DMS79 treated with DMSO at 0.1 percent for 48 hours (cell line): Measurements from ENCODE around the gene MIA3.
"Not testable (repeated sequence)": the region's sequence is repeated elsewhere in the genome, so short reads cannot be mapped to it uniquely, and the experiment has no call there.

Experiments used
- DNase-seq: peaks from one replicate; lab custom pipeline; 2025; lab: John Stamatoyannopoulos, UW

The MIA3 gene

DNA sequence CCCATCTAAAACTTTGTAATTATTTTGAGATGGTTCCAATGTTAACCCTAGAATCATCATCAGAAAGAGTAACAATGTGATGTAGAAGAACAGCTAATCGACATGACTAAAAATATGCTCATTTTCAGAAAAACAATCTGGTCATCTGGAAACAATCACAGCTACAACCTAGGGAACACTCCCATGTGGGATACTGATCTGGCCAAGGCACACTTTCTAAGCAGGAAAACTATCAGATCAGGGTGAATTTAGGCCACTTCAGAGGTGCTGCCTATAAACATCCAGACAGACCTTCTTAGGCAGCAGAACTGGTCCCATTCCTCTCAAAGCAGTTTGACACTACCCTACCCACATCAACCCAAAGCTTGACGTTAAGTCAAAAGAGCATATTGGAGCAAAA, 51.2 kb downstream of the MIA3 start:
- DNase-seq: not testable (repeated sequence)

DNA sequence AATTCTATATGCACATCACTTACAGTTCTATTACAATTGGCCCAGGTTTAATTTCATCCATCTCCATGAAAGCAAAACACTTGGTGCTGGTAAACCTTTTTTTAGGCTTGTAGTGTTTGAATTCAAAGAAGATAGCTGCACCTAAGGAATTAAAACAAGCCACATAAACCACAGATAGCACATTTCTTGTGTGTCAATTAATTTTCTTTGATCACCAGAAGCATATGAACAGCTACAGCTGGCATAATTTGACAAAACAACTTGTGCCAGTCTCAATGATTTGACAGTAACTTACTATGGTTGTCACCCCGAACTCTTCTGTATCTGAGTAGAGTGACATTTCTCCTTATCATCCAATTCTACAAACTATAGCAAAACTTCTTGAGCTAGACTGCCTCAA, 52.2 kb downstream of the MIA3 start:
- no peak for DNase-seq

DNA sequence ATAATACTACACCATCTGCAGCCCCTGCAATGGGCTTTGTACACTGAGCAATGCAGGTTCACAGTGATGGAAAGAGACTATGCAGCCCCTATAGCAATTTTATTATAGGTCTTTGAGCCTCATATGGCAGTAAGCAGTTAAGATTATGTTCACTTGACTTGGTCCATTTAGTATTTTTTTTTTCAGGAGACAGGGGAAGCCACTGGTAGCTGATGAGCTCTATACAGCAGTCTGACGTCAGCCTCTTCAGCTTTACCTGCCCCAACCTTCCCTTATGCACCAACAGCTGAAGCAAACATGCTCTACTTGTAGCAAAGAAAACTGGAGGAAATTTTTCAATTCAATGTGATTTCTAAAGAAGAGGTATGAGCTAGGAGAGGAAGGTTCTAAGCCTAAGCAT, 62.2 kb downstream of the MIA3 start:
- DNase-seq: no peak

DNA sequence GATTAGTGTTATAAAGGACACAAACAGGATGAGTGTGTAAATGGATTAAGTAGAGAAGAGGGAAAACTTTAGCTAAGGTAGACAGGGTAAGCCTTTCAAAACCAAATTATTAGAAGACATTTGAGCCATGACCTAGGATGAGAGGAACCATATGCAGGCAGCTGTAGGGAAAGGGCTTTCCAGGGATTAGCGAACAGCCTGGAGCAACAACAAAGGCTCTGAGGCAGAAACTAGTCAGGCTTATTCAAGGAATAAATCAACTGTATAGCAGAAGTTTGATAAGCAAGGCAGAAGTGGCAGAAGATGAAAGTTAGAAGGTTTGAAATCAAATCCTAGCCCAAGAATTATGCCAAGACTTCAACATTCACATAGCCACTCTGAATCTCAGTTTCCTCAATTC, 73.1 kb downstream of the MIA3 start:
- no peak for DNase-seq

DNA sequence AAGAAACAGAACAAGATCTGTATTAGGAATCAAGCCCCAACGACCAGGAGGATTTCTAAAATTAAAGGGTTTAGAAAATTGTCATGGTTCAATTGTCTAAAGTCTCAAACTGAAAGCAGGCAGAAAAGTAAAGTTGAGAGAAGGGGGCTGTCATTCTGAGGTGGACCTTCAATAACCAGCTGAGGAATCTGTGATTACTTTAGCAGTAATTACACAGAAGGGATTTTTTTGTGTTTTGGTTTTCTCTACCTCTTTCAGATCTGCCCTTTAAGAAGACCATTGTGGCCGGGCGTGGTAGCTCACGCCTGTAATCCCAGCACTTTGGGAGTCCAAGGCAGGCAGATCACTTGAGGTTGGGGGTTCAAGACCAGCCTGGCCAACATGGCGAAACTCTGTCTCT, 77.0 kb downstream of the MIA3 start:
- no peak for DNase-seq

DNA sequence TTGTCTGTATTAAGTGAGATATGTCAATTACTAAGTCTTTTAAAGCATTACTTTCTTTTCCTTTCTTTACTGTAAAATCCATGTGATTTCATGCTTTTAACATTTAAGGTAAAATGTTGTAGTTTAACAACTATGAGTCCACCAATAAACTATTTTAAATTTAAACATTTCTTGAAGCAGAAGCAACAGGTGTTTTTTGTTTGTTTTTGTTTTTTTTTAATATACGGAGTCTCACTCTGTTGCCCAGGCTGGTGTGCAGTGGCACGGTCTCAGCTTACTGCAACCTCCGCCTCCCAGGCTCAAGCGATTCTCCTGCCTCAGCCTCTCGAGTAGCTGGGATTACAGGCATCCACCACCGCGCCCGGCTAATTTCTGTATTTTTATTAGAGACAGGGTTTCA, 78.8 kb downstream of the MIA3 start:
- no peak for DNase-seq

DNA sequence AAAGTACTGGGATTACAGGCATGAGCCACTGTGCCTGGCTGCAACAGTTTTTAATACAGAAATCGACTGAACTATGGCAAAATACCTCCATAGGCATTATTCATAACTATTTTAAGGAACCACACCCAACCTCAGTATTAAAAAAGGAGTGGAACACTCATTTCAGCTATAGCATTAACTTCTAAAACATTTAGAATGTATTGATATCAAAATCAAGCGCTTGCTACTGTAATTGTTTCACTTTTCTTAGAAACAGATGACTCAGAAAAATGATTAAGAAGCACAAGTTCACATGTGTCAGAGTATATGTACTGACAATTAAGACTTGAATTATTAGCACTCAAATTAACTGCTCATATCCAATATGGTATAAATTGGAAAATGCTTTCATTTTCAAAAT, 79.3 kb downstream of the MIA3 start:
- DNase-seq: no peak

DNA sequence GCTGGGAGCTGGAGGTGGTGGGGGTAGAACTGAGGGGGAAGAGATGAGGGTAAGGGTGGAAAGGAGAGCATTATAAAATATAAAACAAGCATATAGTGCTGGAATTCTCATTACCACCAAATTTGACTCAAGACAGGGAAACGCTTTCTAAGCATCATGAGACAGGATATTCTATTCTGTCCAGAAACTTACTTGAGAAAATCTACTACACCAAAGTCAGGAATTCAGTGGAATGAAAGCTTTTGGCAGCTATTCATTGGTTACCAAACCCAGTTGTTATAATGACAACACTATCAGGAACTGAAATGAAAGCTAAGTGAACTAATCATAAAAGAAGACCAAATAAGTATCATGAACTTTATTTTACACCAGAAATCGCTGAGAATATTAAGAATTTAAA, 79.9 kb downstream of the MIA3 start:
- no peak for DNase-seq

DNA sequence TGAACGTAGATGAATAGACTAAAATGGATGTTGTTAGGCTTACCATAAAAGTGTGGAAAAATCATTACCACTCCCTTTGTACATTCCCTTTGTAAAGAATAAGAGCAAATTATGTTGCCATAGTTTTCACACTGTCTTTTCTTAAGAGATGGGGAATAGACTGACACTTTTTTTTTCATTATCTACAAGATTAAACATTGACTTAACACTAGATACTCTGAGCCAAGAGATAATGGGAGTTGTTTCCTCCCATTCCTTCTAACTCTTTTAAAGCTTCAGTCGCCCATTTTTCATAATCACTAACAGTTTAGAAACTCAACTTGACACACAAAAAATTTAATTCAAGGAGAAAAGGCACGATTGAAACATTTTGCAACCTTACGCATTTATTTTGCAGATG, 84.3 kb downstream of the MIA3 start:
- DNase-seq: no peak

DNA sequence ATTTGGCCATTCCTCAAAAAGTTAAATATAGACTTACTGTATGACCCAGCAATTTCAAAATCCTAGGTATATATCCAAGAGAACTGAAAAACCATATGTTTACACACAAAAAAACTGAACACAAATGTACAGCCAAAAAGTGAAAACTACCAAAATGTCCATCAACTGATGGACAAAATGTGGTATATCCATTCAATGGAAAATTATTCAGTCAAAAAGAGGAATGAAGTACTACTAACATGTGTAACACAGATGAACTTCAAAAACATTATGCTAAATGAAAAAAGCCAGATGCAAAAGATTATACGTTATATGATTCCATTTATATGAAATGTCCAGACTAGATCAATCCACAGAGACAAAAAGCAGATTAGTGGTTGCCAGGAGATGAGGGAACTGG, 86.4 kb downstream of the MIA3 start:
- DNase-seq: no peak

DNA sequence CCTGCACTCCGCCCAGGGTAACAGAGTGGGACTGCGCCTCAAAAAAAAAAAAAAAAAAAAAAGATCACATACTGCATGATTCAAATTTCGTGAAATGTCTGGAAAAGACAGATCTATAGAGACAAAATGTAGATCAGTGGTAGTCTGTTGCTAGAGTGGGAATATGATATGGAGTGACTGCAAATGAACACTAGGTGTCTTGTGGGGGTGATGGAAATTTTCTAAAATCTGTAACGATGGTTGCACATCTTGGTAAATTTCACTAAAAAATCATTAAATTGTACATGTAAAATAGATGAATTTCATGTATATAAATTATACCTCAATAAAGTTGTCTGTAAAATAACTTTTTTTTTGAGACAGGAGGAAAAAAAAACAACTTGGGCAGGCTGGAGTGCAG, 88.9 kb downstream of the MIA3 start:
- DNase-seq: no peak

DNA sequence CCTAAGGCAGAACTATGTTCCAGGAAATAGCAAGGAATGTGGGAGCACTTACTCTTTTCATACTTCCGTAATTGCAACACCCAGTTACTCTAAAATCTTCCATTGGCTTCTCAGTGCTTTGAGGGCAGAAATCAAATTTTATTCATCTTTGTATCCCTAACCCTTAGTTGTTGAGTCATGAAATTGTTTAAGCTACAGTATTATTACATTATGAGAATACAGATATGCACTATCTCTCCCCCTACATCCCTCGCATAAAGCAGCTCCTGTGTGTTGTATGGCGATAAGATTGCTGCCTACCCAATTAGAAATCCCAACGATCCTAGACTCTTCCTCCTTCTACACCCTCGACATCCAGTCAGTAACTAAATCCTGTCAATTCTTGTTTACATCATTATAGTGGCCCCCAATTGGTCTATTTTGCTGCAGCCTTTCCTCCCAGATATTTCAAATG, 91.8 kb downstream of the MIA3 start:
- DNase-seq: no peak

DNA sequence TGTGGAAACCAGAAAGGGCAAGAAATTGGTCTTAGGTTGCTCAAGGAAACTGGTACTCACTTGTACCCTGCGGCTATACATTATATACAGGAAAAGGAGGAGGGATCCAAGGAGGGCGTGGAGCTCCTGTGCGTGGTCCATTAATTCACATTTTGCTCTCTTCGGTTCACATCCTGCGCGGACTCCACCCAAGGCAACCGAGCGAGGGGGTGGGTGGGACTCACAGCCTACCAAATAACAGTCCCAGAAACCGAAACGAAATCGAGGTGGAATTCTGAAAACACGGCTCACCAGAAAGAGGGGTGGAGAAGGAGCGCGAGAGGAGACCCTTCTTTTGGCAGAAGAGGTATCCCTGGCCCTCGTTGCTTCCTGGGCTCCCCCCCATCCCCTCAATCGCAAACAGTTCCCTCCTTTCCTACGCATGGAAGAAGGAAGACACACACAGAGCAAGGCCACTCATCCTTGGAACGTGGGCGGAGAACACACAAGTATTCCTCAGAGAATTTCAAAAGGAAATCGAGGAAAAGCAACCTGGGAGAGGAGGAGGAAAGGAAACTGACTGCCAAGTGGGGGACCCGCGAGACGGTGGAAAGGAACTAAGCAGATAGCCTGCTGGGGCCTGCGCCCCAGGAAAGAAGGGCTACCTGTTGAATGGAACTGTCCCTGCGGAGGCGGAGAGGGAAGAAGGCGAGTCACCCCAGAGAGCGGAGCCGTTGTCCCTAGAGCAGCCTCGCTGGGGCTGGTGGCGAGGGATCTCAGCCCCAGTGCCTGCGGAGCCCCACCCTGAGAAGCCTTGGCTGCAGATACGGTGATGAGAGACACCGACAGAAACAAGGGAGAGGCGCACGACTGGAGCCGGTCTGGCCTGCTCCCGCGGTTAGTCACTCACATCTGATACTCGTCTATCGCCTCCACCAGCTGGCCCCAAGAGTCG, 93.7 kb downstream of the MIA3 start:
- peak; percentile 50 for DNase-seq

DNA sequence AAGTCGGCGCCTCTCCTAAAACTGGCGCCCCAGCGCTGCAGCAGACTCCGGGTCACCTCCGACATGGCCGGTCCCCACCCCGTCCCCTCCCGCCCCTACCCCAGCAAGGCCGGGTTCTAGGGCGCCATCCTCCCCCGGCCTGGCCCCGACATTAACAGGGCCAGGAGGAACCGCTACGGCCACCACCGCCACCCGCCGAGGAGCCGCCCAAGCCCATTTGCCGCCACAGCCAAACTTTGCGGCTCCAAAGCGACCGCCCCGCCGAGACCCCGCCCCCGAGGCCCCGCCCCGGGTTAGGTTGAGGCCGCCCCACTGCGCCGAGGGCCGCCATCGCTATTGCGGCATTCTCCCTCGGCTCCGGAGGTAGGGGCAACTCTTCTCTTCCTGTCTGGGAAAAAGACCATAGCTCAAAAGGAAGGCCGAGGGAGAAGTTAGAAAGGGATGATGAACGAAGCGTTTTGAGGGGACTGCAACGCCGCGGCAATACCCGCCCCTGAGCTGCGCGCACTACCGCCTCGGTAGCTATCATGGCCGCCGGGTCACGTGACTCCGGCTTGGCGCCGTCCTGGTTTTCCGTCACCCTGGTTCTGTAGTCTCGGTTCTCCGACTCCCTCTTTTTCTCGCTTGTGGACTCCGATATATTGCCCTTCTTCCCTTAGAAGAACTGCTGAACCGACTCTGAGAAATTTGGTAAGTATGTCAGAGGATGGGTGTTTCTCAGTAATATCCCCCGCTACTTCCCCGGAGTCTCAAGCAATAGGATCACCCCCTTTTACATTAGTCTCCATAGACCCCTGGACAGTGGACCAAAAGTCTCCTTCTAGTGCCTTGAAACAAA, 94.6 kb downstream of the MIA3 start, which contains the start of the genes AIDA and BROX:
TSS of gene AIDA (minus strand) at position 239 of the 838 bp plus-strand sequence. CDS start at position 65, 174 bp downstream.
TSS of gene BROX (plus strand) at position 312 of the 838 bp plus-strand sequence. CDS start 3,136 bp downstream, outside the sequence.
- DNase-seq: peak; percentile 95

DNA sequence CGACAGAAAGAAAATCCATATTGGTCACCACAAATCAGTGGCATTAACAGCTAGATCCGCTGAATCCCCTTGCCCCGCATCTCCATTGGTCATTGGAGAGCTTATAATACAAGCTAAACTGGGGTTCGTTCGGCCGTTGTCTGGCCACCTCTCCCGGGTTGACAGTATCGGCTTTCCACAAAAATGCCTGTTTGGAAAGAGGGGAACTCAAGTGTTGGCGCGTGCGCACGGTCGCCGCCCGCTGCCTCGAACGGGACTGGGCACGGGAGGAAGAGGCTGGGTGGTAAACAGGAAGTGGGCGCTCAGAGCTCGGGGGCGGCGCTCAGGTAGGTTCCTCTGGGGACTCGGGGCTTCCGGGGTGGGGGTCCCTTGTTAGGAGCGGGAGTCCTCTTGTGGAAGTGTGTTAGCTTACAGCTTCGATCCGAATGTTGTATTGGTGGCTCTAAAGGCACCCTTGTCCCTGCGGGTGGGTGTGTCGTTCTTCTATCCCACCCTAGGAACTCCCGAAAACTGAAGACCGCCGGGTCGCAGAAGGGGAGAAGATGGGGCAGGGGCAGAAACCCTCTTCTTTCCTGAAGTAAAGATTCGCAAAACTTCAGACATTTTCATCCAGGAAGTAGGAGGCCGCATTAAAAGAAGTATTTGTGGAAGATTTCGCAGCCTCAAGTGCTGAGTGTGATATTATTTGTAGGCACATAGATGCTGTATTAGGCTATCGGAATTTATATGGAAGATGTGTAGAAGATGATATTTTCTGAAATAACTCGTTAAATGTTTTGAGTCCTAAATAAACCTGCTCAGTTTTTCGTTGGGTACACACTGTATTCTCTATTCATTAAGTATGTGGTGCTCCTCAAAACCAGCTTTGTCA, 95.4 kb downstream of the MIA3 start:
- DNase-seq: peak; percentile 94

DNA sequence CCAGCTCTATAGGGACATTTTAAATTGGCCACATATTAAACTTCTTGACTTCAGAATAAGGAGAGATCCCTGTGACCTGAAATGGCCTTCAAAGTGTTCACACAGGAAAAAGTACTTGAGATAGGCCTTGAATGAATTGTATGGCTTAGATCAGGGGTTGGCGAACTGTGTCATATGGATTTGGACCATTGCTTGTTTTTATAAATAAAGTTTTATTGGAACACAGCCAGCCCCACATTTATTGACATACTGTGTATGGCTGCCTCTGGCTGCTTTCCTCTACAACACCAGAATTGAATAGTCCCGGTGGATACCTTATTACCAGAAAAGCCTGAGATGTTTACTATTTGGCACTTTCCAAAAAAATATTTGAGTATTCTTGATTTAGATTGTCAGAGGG, 98.5 kb downstream of the MIA3 start:
- DNase-seq: no peak
